NCI-H345 treated with DMSO at 0.1 percent for 48 hours (cell line): Measurements from ENCODE around the gene ITGAV.
"Not testable (repeated sequence)": the region's sequence is repeated elsewhere in the genome, so short reads cannot be mapped to it uniquely, and the experiment has no call there.

ENCODE experiments used
- DNase-seq: peaks from one replicate; lab custom pipeline; 2025; ENCODE audit not compliant: unreplicated experiment; lab: John Stamatoyannopoulos, UW

ITGAV gene

GRCh38 chr2:186589612-186590349 is at the start of gene ITGAV:
Gene ITGAV, plus strand, starts transcription at chr2:186590056. Its CDS starts 283 bp downstream, at chr2:186590339.
- DNase-seq = peak; percentile 50

DNA sequence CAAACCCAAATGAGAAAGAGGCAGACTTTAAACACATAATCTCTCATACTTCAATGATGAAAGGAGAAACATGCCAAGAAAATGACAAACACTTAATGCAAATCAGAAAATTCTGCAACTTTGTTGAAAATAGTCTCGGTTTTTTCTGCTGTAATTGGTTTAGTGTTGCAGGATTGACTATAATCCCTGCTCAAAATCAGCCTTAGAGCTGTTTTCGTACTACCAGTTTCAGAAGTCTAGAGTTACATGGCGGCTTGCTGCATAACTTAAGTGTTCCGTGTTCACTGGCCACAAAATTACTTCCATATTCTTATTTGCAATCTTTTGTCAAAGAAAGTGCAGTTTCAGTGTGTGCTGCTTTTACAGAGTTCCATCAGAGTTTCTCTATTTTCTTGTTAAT is 48.9 kb upstream of the ITGAV start:
- DNase-seq = no peak

GRCh38 chr2:186542002-186542401 is 47.9 kb upstream of the ITGAV start:
- DNase-seq = no peak

- DNase-seq = no peak
Measured at GRCh38 chr2:186543561-186544131, 46.2 kb upstream of the ITGAV start.

DNA sequence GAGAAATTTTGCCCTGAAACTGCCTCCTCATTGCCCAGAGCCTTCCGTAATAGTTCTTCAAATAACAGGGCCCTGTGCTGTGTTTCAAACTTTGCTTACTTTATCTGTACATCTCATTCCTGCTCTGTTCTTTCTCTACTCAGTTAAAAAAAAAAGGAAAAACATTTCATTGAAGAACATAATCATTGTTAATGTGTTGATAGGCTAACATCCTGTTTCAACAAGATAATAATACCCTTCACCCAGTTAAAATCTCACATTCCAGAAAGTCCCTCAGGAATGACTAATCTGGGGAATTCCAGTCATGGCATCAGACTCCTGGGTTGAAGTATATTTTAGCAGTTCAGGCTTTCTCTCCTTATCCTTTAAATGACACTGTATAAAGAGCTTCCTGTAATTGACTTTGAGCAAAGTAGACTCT is 45.6 kb upstream of the ITGAV start:
- no peak for DNase-seq

DNA sequence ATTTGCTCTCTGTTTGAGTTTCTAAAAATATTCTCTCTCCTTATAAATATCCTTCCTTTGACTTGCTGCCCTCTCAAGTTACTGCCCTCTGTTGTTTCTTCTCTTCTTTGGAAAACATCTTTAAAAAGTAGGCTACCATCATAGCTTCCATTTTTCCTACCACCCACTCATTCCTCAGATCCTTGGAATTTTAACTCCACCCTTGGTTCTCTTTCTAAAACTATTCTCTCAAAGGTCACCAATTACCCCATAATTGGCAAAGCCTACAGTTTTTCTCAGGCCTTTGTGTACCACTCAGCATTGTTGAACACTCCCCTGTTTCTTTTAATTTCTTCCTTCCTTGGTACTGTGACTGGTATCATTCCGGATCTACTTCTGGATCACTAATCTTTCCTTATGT is 43.0 kb upstream of the ITGAV start:
- no peak for DNase-seq

DNA sequence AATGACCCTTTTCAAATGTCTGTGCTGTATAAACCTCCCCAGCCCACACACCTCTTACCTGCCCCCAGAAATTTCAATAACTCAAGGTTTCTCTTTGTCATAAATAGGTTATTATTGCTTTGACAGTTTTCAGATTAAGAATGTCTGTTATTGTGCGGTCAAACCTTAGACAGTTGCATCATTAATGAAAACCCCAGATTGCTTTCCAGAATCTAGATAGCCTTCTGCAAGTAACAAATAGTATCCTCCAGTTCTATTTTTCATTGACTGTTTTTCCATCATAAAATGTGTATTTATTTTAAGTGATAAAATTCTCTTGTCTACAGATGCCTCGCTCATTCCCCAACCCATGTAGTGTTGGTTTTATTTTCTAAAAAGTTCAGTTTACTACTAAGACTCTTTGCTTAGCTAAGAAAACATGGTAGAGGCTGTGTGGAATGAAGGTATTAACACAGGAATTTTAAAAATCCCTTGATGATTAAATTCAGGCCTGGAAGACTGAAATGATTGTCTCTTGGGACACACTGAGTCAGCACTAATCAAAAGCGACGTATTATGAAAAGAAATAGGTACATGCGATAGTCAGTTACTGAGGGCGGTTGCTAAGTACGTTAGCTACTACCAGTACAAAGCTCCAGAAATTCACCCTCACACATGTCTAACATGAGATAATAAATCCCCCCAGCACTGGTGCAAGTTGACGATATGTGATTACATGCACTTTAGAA is 38.4 kb upstream of the ITGAV start:
- no peak for DNase-seq

DNA sequence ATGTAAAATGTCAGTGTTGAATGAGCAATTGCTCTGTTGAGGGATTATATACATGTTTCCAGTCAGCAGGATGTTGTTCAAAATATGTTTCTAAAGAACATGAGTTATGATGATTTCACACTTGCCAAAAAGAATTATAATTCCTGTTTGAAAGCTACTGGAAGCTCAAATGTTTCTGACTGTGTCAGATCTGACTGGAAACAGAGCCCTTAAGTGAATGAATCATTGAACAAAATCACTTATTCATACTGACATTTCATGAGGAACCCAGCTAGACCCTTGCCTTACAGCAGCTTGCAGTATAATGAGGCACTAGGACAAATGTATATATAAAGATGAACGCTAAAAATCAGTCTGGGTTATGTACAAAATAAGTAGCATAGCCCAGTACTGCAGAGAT is 35.4 kb upstream of the ITGAV start:
- DNase-seq = no peak

DNA sequence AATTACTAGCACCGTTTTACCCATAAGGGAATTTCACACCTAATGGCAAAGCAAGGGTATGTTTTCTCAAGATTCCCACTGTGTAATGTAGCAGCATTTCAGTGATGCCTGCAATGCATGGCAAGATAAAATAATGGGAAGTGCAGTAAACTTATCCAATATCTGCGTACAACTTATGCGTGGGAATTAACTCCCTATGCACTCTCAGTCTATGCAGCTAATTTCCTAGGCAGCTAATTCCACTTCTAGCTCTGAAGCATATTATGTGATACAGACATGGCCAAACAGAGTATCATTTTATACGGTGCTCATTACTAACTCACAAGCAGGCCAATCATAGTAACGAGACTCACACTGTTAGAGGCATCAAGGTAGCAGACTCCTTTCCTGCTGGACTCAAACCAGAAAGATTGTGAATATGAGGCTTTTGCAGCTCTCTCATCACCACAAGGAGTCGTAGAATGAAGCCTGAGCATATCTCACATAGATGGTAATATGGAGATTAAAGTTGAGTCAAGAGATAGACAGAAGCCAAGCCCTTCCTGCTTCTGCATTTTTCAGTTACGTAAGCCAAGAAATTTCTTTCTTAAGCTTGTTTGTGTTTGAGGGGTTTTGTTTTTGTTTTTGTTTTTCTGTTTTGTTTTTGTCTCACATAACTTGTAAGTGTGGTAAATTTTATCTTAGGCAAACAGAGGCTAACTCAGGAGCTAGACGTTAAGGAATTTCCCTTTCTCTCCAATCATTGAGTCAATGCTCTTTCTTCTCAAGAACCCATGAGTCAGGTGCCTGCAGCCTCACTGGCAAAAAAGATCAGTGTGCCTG is 34.8 kb upstream of the ITGAV start:
- DNase-seq = no peak

- no peak for DNase-seq
Measured at GRCh38 chr2:186558512-186559276, 31.2 kb upstream of the ITGAV start.

GRCh38 chr2:186559370-186559769 is 30.5 kb upstream of the ITGAV start:
- no peak for DNase-seq

DNA sequence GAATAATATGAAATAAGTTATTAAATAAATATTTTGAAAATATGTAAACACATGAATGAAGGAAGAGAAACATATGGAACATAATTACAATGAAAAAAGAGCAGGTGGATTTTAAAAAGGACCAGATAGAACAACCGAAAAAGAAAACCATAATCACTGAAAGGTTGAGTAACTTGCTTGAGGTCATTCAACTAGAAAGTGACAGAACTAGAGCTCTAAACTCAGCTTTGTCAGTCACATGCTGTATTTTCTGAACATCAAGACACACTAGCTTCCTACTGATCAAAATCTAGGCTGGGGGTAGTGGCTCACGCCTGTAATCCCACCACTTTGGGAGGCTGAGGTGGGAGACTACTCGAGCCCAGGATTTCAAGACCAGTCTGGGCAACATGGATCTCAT is 30.0 kb upstream of the ITGAV start:
- DNase-seq = no peak

DNA sequence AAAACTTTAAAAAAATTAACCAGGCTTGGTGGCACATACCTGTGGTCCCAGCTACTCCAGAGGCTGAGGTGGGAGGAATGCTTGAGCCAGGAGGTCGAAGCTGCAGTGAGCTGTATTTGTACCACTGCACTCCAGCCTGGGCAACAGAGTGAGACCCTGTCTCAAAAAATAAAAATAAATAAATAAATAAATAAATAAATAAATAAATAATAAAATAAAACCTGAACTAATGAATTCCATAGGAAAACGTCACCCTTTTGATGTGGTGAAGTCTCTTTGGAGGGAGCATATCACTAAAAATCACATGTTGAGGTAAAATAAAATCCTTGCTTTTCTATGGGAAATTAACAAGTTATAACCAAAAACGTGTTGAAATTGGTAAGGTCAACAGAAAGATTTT is 29.6 kb upstream of the ITGAV start:
- DNase-seq = no peak

DNA sequence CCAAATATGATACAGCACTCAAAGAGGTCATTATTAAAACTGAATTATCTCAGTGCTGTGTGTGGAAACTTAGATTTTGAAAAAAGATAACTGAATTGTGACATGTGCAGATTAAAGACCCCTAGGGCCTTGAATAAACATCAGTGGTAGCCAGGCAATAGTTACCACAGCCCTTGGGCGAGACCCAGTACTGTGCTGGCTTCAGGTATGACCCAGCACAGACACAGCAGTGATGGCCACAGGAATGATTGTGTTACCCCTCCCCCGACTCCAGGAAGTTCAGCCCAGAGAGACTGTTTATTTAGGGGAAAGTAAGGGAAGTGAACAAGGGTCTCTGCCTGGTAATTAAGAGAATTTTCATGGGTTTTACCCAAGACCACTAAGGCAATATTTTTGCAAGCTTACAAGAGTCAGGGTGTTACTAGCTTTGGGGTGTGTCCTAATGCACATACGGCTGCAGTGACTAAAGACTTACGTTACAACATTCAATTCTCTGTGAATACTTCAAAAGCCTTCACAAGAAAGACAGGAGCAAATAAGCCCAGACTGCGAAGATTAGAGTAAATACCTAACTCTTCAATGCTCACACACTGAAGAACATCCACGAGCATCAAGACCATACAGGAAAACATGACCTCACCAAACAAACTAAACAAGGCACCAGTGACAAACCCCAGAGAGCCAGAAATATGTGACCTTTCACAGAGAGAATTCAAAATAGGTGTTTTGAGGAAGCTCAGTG is 28.2 kb upstream of the ITGAV start:
- no peak for DNase-seq

- no peak for DNase-seq
Measured at GRCh38 chr2:186562209-186562578, 27.7 kb upstream of the ITGAV start.

- DNase-seq = not testable (repeated sequence)
Measured at GRCh38 chr2:186568600-186568999, 21.3 kb upstream of the ITGAV start.

DNA sequence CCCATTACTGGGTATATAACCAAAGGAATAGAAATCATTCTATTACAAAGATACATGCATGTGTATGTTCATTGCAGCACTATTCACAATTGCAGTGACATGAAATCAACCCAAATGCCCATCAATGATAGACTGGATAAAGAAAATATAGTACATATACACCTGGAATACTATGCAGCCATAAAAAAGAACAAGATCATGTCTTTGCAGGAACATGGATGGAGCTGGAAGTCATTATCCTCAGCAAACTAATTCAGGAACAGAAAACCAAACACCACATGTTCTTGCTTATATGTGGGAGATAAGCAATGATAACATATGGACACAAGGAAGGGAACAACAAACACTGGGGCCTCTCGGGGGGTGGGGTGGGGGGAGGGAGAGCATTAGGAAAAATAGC is 20.7 kb upstream of the ITGAV start:
- DNase-seq = not testable (repeated sequence)

DNA sequence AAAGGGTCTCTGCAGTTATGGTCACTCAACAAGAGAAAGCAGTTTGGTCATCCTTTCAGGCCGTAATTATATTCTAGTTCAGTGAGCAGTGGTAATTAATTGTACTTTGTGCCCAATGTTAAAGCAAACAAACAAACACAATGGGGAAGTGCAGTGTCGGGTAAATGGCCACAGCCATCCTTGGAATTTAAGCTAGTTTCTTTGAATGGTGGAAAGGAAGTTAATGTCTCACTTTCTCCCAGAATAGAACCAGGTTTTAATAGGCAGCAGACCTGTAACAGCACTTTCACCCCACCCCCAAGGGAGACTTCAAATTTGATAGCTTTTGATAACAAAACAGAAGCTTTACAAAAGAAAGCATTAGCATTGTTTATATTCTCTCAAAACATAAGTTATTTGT is 20.0 kb upstream of the ITGAV start:
- no peak for DNase-seq

GRCh38 chr2:186570604-186571003 is 19.3 kb upstream of the ITGAV start:
- no peak for DNase-seq

DNA sequence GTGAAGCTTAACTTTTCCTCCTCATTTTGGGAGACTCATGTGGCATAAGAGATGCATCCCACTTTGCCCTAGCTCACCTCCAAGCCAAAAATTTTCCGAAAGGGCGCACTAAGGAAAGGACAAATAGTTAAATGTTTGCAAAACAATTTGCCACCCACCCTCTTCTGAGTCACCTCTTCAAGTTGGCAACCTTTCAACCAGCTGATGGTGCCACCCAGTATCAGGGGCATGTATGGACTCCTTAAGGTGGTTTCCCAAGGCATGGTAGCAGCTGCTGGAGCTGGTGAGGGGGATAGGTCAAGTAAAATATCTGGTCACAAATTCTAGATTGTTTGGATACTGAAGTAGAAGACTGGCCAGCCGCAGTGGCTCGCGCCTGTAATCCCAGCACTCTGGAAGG is 17.2 kb upstream of the ITGAV start:
- no peak for DNase-seq
